NCI-H1092 (cell line): ENCODE data around the gene POMT1.

Experiments used
- DNase-seq: peaks from one replicate; lab custom pipeline; 2025; lab: John Stamatoyannopoulos, UW

The POMT1 gene

GRCh38 chr9:131476777-131477345, 25.9 kb upstream of the POMT1 start:
- DNase-seq = no peak

GRCh38 chr9:131477367-131477766, 25.4 kb upstream of the POMT1 start:
- no peak for DNase-seq

GRCh38 chr9:131477816-131478419, 24.8 kb upstream of the POMT1 start:
- no peak for DNase-seq

- no peak for DNase-seq
Measured at GRCh38 chr9:131478421-131478868, 24.3 kb upstream of the POMT1 start.

GRCh38 chr9:131478911-131479310, 23.8 kb upstream of the POMT1 start:
- no peak for DNase-seq

GRCh38 chr9:131480258-131480657, 22.5 kb upstream of the POMT1 start:
- DNase-seq = no peak

GRCh38 chr9:131481441-131482342, 21.0 kb upstream of the POMT1 start:
- DNase-seq = no peak

- no peak for DNase-seq
Measured at GRCh38 chr9:131482343-131483006, 20.2 kb upstream of the POMT1 start.

- no peak for DNase-seq
Measured at GRCh38 chr9:131483319-131484050, 19.2 kb upstream of the POMT1 start.

- no peak for DNase-seq
Measured at GRCh38 chr9:131484051-131484445, 18.7 kb upstream of the POMT1 start.

GRCh38 chr9:131484560-131485185, 18.0 kb upstream of the POMT1 start:
- DNase-seq = no peak

- DNase-seq = no peak
Measured at GRCh38 chr9:131485206-131485605, 17.5 kb upstream of the POMT1 start.

- DNase-seq = no peak
Measured at GRCh38 chr9:131485728-131486422, 16.8 kb upstream of the POMT1 start.

- no peak for DNase-seq
Measured at GRCh38 chr9:131487001-131487400, 15.7 kb upstream of the POMT1 start.

GRCh38 chr9:131487621-131488031, 15.1 kb upstream of the POMT1 start:
- DNase-seq = no peak

GRCh38 chr9:131490514-131490913, 12.2 kb upstream of the POMT1 start:
- DNase-seq = no peak

GRCh38 chr9:131491001-131491710, 11.6 kb upstream of the POMT1 start:
- no peak for DNase-seq

- no peak for DNase-seq
Measured at GRCh38 chr9:131492070-131492469, 10.6 kb upstream of the POMT1 start.

GRCh38 chr9:131494296-131494870, 8.3 kb upstream of the POMT1 start:
- no peak for DNase-seq

GRCh38 chr9:131495785-131496184, 6.9 kb upstream of the POMT1 start:
- no peak for DNase-seq
